Measurements from ENCODE around the gene ZMYM5.
"Not testable (repeated sequence)": the region's sequence is repeated elsewhere in the genome, so short reads cannot be mapped to it uniquely, and the experiment has no call there.

Gene ZMYM5

GRCh38 chr13:19864746-19865309 lies 1.4 kb upstream of the ZMYM5 start:
- H3K9me3 ChIP-seq (ENCODE audit: low read depth, low read length), result no peaks in the 10 kb centered on the region
- H3K36me3 ChIP-seq (ENCODE audit: insufficient read depth, low read length), result no peaks in the 10 kb centered on the region; the same call in 1 of the 2 replicates
- DNase-seq (ENCODE audit: low read depth, low spot score), result no peak
- no peak overlapping the region for H3K9ac ChIP-seq (ENCODE audit: insufficient read length)
- no peak overlapping the region for H3K4me3 ChIP-seq
- TF ChIP-seq POLR2AphosphoS5 (IDR thresholded peaks at IDR 0.05; ENCODE audit: borderline replicate concordance, low read depth, low read length), result no peak
- TF ChIP-seq FOXP2 (optimal IDR thresholded peaks at IDR 0.05; ENCODE audit: control extremely low read depth, extremely low read length, insufficient read depth), result no peak
- TF ChIP-seq EZH2 (IDR thresholded peaks at IDR 0.05), result no peak
- H3K27ac ChIP-seq, result no peak overlapping the region

- peak overlapping the region; percentile 92 for H3K4me3 ChIP-seq
- TF ChIP-seq FOXP2 (optimal IDR thresholded peaks at IDR 0.05; ENCODE audit: control extremely low read depth, extremely low read length, insufficient read depth), result no peak
- no peak for TF ChIP-seq POLR2AphosphoS5 (IDR thresholded peaks at IDR 0.05; ENCODE audit: borderline replicate concordance, low read depth, low read length)
- TF ChIP-seq EZH2 (IDR thresholded peaks at IDR 0.05), result no peak
- no peaks in the 10 kb centered on the region for H3K9me3 ChIP-seq (ENCODE audit: low read depth, low read length)
- no peaks in the 10 kb centered on the region; the same call in 1 of the 2 replicates for H3K36me3 ChIP-seq (ENCODE audit: insufficient read depth, low read length)
- H3K27ac ChIP-seq, result no peak overlapping the region
- no peak for DNase-seq (ENCODE audit: low read depth, low spot score)
- H3K9ac ChIP-seq (ENCODE audit: insufficient read length), result no peak overlapping the region
Measured at GRCh38 chr13:19864024-19864745, 736 bp upstream of the ZMYM5 start.

- peaks cover 3% of the 10 kb centered on the region; the same call in 1 of the 2 replicates for H3K36me3 ChIP-seq (ENCODE audit: insufficient read depth, low read length)
- 0 out of 2 replicates have a peak overlapping the region, but pooled peaks have one; percentile 36 for H3K27ac ChIP-seq
- peak overlapping the region; percentile 92 for H3K4me3 ChIP-seq
- TF ChIP-seq POLR2AphosphoS5 (IDR thresholded peaks at IDR 0.05; ENCODE audit: borderline replicate concordance, low read depth, low read length) (no peak), EZH2 (IDR thresholded peaks at IDR 0.05) (no peak), FOXP2 (optimal IDR thresholded peaks at IDR 0.05; ENCODE audit: control extremely low read depth, extremely low read length, insufficient read depth) (no peak)
- H3K9me3 ChIP-seq (ENCODE audit: low read depth, low read length), result no peaks in the 10 kb centered on the region
- DNase-seq (ENCODE audit: low read depth, low spot score), result no peak
- H3K9ac ChIP-seq (ENCODE audit: insufficient read length), result peak overlapping the region; percentile 83
Measured at GRCh38 chr13:19862481-19863313, 752 bp downstream of the ZMYM5 start.

DNA sequence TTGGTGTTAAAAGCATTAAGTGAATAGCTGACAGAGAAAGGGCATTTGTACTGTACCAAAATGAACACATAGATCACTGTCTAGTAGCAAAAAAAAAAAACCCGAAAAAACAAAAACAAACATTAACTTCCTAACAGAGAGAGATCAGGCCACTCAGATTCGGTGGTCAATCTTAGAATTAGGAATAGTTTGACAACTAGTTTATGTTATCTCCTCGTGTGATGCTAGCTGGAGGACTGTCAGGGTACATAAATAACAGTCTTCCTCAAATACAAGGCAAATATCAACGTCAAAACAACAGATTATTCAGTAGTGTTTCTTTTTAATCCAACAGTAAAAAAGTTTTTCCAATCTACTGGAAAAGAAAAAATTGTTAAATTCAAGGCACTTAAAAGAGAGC lies 1.7 kb downstream of the ZMYM5 start:
- Histone ChIP-seq H3K4me3 (peak overlapping the region; percentile 92), H3K27ac (no peak overlapping the region)
- TF ChIP-seq POLR2AphosphoS5 (IDR thresholded peaks at IDR 0.05; ENCODE audit: borderline replicate concordance, low read depth, low read length), result no peak
- no peak for TF ChIP-seq EZH2 (IDR thresholded peaks at IDR 0.05)
- no peak for TF ChIP-seq FOXP2 (optimal IDR thresholded peaks at IDR 0.05; ENCODE audit: control extremely low read depth, extremely low read length, insufficient read depth)

DNA sequence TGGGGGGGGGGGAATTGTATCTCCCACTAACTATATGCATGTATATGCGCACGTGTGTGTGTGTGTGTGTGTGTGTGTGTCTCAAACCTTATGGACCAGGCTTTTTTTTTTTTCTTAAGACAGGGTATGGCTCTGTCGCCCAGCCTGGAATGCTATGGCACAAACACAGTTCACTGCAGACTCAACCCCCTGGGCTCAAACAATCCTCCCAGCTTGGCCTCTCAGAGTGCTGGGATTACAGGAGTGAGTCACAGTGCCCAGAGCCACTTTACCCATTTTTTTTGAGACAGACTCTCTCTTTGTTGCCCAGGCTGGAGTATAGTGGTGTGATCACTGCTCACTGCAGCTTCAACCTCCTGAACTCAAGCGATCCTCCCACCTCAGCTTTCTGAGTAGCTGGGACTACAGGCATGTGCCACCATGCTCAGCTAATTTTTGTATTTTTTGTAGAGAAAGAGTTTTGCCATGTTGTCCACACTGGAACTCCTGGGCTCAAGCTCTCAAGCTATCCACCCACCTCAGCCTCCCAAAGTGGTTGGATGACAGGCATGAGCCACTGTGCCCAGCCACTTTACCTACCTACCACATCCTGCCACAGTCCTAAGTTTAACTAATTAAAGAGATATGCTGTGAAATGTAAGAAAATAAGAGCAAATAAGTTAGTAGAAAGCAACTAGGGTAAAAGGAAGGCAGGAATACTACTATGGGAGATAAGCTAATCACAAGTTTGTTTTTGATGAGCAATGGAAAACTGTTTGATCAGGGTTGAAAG lies 2.4 kb downstream of the ZMYM5 start:
- Histone ChIP-seq H3K4me3 (peak overlapping the region; percentile 92), H3K36me3 (ENCODE audit: insufficient read depth, low read length) (peaks cover 7% of the 10 kb centered on the region; the same call in 1 of the 2 replicates), H3K9ac (ENCODE audit: insufficient read length) (peak overlapping the region; percentile 83), H3K9me3 (ENCODE audit: low read depth, low read length) (no peaks in the 10 kb centered on the region), H3K27ac (no peak overlapping the region)
- TF ChIP-seq POLR2AphosphoS5 (IDR thresholded peaks at IDR 0.05; ENCODE audit: borderline replicate concordance, low read depth, low read length) (no peak), FOXP2 (optimal IDR thresholded peaks at IDR 0.05; ENCODE audit: control extremely low read depth, extremely low read length, insufficient read depth) (no peak), EZH2 (IDR thresholded peaks at IDR 0.05) (no peak)
- DNase-seq (ENCODE audit: low read depth, low spot score), result no peak

More for the DNA sequence above, 1.7 kb downstream of the ZMYM5 start:
- Histone ChIP-seq H3K36me3 (ENCODE audit: insufficient read depth, low read length) (peaks cover 7% of the 10 kb centered on the region; the same call in 1 of the 2 replicates), H3K9me3 (ENCODE audit: low read depth, low read length) (no peaks in the 10 kb centered on the region), H3K9ac (ENCODE audit: insufficient read length) (peak overlapping the region; percentile 83)
- no peak for DNase-seq (ENCODE audit: low read depth, low spot score)

DNA sequence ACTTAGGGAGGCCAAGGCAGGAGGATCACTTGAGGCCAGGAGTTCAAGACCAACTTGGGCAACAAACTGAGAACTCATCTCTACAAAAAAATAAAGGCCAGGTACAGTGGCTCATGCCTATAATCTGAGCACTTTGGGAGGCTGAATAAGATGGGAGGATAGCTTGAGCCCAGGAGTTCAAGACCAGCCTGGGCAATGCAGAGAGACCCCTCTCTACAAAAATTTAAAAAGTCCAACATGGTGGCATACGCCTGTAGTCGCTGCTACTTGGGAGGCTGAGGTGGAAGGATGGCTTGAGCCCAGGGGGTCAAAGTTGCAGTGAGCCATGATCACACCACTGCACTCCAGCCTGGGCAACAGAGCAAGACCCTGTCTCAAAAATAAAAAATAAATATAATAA lies 5.8 kb downstream of the ZMYM5 start:
- H3K36me3 ChIP-seq (ENCODE audit: insufficient read depth, low read length), result not testable (repeated sequence)

GRCh38 chr13:19852766-19853165 lies 10.7 kb downstream of the ZMYM5 start:
- no peak overlapping the region for H3K27ac ChIP-seq
- no peak overlapping the region for H3K4me3 ChIP-seq
- peaks cover 22% of the 10 kb centered on the region for H3K36me3 ChIP-seq (ENCODE audit: insufficient read depth, low read length)
- TF ChIP-seq EZH2 (IDR thresholded peaks at IDR 0.05) (no peak), POLR2AphosphoS5 (IDR thresholded peaks at IDR 0.05; ENCODE audit: borderline replicate concordance, low read depth, low read length) (no peak), FOXP2 (optimal IDR thresholded peaks at IDR 0.05; ENCODE audit: control extremely low read depth, extremely low read length, insufficient read depth) (no peak)
- H3K9ac ChIP-seq (ENCODE audit: insufficient read length), result no peak overlapping the region
- no peaks in the 10 kb centered on the region for H3K9me3 ChIP-seq (ENCODE audit: low read depth, low read length)
- DNase-seq (ENCODE audit: low read depth, low spot score), result no peak

More for the DNA sequence above, 5.8 kb downstream of the ZMYM5 start:
- H3K27ac ChIP-seq; H3K9ac ChIP-seq (ENCODE audit: insufficient read length); H3K9me3 ChIP-seq (ENCODE audit: low read depth, low read length); DNase-seq (ENCODE audit: low read depth, low spot score); H3K4me3 ChIP-seq: not testable (repeated sequence)

All from SK-N-MC (cell line).